MM.1S (cell line): Measurements from ENCODE around the gene HFM1.
A peak's percentile ranks its signal among the peaks of the same experiment; 100 is the strongest.

Experiments used
- DNase-seq: peaks from one replicate; pipeline ENCODE4 v3.0.0-alpha.2; 2015
- H2AFZ ChIP-seq: fragments of 300-600 bp; sonication (generic); 2 replicates; pipeline ENCODE4 v1.6.0; 2016; ENCODE audit warnings: antibody characterized with exemption, low read length
- H3F3A ChIP-seq: fragments of 300-600 bp; sonication (generic); 2 replicates; pipeline ENCODE4 v1.6.1; 2016; ENCODE audit warnings: mild to moderate bottlenecking, antibody characterized with exemption, low read length, moderate library complexity, mixed read lengths; ENCODE audit not compliant: insufficient read depth
- H3K27ac ChIP-seq: fragments of 300-600 bp; sonication (generic); 2 replicates; pipeline ENCODE4 v1.5.1; 2016; ENCODE audit warnings: mild to moderate bottlenecking, low read length
- H3K27me3 ChIP-seq: fragments of 300-600 bp; sonication (generic); replicated peaks from 2 replicates; pipeline ENCODE4 v1.6.0; 2016; ENCODE audit warnings: low read length; ENCODE audit not compliant: insufficient read depth
- H3K36me3 ChIP-seq: fragments of 300-600 bp; sonication (generic); replicated peaks from 2 replicates; pipeline ENCODE4 v1.6.1; 2016; ENCODE audit warnings: mild to moderate bottlenecking, low read length, mixed read lengths; ENCODE audit not compliant: insufficient read depth
- H3K4me1 ChIP-seq: fragments of 300-600 bp; sonication (generic); 2 replicates; pipeline ENCODE4 v1.6.1; 2016; ENCODE audit warnings: low read length, mixed read lengths
- H3K4me2 ChIP-seq: fragments of 300-600 bp; sonication (generic); 2 replicates; pipeline ENCODE4 v1.6.0; 2016; ENCODE audit warnings: low read depth, low read length
- H3K4me3 ChIP-seq: fragments of 300-600 bp; sonication (generic); 2 replicates; pipeline ENCODE4 v1.5.1; 2016; ENCODE audit warnings: low read length, mixed read lengths
- H3K79me2 ChIP-seq: fragments of 300-600 bp; sonication (generic); 2 replicates; pipeline ENCODE4 v1.6.1; 2016; ENCODE audit warnings: mixed run types, low read length, mixed read lengths
- H3K9ac ChIP-seq: fragments of 300-600 bp; sonication (generic); 2 replicates; pipeline ENCODE4 v1.6.1; 2016; ENCODE audit warnings: low read length, mixed read lengths
- H3K9me2 ChIP-seq: fragments of 300-600 bp; sonication (generic); replicated peaks from 2 replicates; pipeline ENCODE4 v1.6.1; 2016; ENCODE audit warnings: mild to moderate bottlenecking, low read length, mixed read lengths; ENCODE audit not compliant: insufficient read depth
- H3K9me3 ChIP-seq: fragments of 300-600 bp; sonication (generic); replicated peaks from 2 replicates; pipeline ENCODE4 v1.6.1; 2016; ENCODE audit warnings: mild to moderate bottlenecking, low read length, mixed read lengths; ENCODE audit not compliant: insufficient read depth
- H4K20me1 ChIP-seq: fragments of 300-600 bp; sonication (generic); 2 replicates; pipeline ENCODE4 v1.6.1; 2016; ENCODE audit warnings: mild to moderate bottlenecking, low read length, moderate library complexity, mixed read lengths; ENCODE audit not compliant: insufficient read depth
- EZH2 ChIP-seq: fragments of 300-600 bp; sonication (generic); optimal IDR thresholded peaks from 2 replicates; pipeline ENCODE3; 2017; ENCODE audit warnings: low read depth, mild to moderate bottlenecking, antibody characterized with exemption, low read length, mixed read lengths
- EZH2phosphoT487 ChIP-seq: fragments of 300-600 bp; sonication (generic); IDR thresholded peaks from 2 replicates; pipeline ENCODE4 v1.6.1; 2018; ENCODE audit warnings: antibody characterized with exemption, low read length
- TF ChIP-seq, protein P1 (sequence below): fragments of 300-600 bp; sonication (generic); IDR thresholded peaks from 2 replicates; pipeline ENCODE4 v1.5.1; 2016; ENCODE audit warnings: antibody characterized with exemption, low read length, mixed read lengths

Gene HFM1

GRCh38 chr1:91282695-91283420 lies 121.8 kb downstream of the HFM1 start:
- Histone ChIP-seq H3K4me3 (peak overlapping the region; percentile 55), H3K9ac (peak overlapping the region; percentile 24; the same call in 1 of the 2 replicates), H3K9me2 (no peaks in the 10 kb centered on the region), H3K4me2 (peak overlapping the region; percentile 79), H3K4me1 (no peaks in the 10 kb centered on the region), H3K27me3 (no peaks in the 10 kb centered on the region), H3K79me2 (no peaks in the 10 kb centered on the region), H4K20me1 (no peaks in the 10 kb centered on the region), H3K36me3 (no peaks in the 10 kb centered on the region), H2AFZ (peak overlapping the region; percentile 75), H3F3A (no peaks in the 10 kb centered on the region), H3K9me3 (no peaks in the 10 kb centered on the region), H3K27ac (no peak overlapping the region)
- TF ChIP-seq, protein P1, sequence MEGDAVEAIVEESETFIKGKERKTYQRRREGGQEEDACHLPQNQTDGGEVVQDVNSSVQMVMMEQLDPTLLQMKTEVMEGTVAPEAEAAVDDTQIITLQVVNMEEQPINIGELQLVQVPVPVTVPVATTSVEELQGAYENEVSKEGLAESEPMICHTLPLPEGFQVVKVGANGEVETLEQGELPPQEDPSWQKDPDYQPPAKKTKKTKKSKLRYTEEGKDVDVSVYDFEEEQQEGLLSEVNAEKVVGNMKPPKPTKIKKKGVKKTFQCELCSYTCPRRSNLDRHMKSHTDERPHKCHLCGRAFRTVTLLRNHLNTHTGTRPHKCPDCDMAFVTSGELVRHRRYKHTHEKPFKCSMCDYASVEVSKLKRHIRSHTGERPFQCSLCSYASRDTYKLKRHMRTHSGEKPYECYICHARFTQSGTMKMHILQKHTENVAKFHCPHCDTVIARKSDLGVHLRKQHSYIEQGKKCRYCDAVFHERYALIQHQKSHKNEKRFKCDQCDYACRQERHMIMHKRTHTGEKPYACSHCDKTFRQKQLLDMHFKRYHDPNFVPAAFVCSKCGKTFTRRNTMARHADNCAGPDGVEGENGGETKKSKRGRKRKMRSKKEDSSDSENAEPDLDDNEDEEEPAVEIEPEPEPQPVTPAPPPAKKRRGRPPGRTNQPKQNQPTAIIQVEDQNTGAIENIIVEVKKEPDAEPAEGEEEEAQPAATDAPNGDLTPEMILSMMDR = peak; percentile 81
- TF ChIP-seq EZH2phosphoT487 = no peak
- TF ChIP-seq EZH2 = no peak
- DNase-seq = peak; percentile 65

GRCh38 chr1:91281782-91282181 lies 122.9 kb downstream of the HFM1 start:
- Histone ChIP-seq H3K9ac (no peak overlapping the region), H3K36me3 (no peaks in the 10 kb centered on the region), H3K79me2 (no peaks in the 10 kb centered on the region), H3K27me3 (no peaks in the 10 kb centered on the region), H3K4me2 (no peak overlapping the region), H2AFZ (no peak overlapping the region), H4K20me1 (no peaks in the 10 kb centered on the region), H3F3A (no peaks in the 10 kb centered on the region), H3K4me1 (no peaks in the 10 kb centered on the region), H3K9me2 (no peaks in the 10 kb centered on the region), H3K27ac (no peak overlapping the region), H3K9me3 (no peaks in the 10 kb centered on the region), H3K4me3 (no peak overlapping the region)
- no peak for TF ChIP-seq EZH2
- no peak for TF ChIP-seq EZH2phosphoT487
- TF ChIP-seq, protein P1 = no peak
- no peak for DNase-seq

DNA sequence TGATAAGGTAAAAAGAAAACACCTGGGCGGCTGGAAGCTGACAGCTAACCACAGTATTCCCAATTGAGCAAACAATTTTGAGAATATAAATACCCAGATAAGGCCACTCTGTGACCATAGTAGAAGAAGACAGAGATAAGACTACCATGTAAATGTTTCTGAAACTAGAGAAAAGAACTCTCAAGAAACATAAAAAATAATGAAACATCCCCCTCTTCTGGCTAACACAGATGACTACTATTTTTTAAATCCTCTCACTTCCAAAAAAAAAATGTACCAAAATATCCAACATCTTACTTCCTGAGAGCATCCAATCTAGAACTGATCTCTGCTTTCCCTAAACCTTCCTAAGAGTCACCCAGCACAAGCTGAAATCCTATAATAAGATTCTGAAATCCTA lies 125.9 kb downstream of the HFM1 start:
- H2AFZ ChIP-seq = no peak overlapping the region
- H3K9ac ChIP-seq = no peak overlapping the region
- H3F3A ChIP-seq = no peaks in the 10 kb centered on the region
- no peaks in the 10 kb centered on the region for H3K4me1 ChIP-seq
- no peaks in the 10 kb centered on the region for H3K9me3 ChIP-seq
- H3K9me2 ChIP-seq = no peaks in the 10 kb centered on the region
- H3K36me3 ChIP-seq = no peaks in the 10 kb centered on the region
- H4K20me1 ChIP-seq = no peaks in the 10 kb centered on the region
- no peaks in the 10 kb centered on the region for H3K27me3 ChIP-seq
- H3K4me2 ChIP-seq = no peak overlapping the region
- H3K4me3 ChIP-seq = no peak overlapping the region
- peak; percentile 27 for DNase-seq
- TF ChIP-seq, protein P1 = peak; percentile 34
- TF ChIP-seq EZH2phosphoT487 = no peak
- H3K27ac ChIP-seq = no peak overlapping the region
- no peaks in the 10 kb centered on the region for H3K79me2 ChIP-seq
